PC-9 (cell line): ENCODE measurements around the gene TMEM151A. TPM values are rescaled to one million over a fixed set of nuclear protein-coding genes. Genes with fewer than 3 reads are reported as not detected.

Source experiments
- BruUV-seq: library from RNA; stranded (reverse); fragments of 400-500 nt; replicated peaks from 2 replicates; lab custom pipeline; 2021; lab: Mats Ljungman, UMichigan
- CTCF ChIA-PET: fragments of 300-600 bp; sonication (Branson Sonifier 250); formaldehyde crosslinking; loops from one replicate; lab custom pipeline; 2022; ENCODE audit warnings: antibody characterized with exemption; lab: Charles Lee
- POLR2A ChIA-PET: fragments of 300-600 bp; sonication (Branson Sonifier 250); formaldehyde crosslinking; loops from one replicate; lab custom pipeline; 2022; ENCODE audit warnings: antibody characterized with exemption; ENCODE audit not compliant: unreplicated experiment; lab: Charles Lee
- DNase-seq, 2 experiments: peaks; one replicate each; pipeline versions ENCODE4 v3.0.0 to v3.0.0-alpha.2; 2015 to 2022; ENCODE audit warnings: mixed read lengths in 1 of 2
- H2AFZ ChIP-seq: fragments of 200-600 bp; sonication (generic); 2 replicates; pipeline ENCODE4 v1.8.1; 2017; ENCODE audit warnings: antibody characterized with exemption
- H3F3A ChIP-seq: fragments of 200-600 bp; sonication (generic); 2 replicates; pipeline ENCODE4 v1.8.1; 2017; ENCODE audit warnings: antibody characterized with exemption, mild to moderate bottlenecking, low read depth; ENCODE audit not compliant: insufficient read depth
- H3K27ac ChIP-seq: fragments of 200-600 bp; sonication (generic); 2 replicates; pipeline ENCODE4 v1.6.1; 2016; ENCODE audit warnings: mixed run types
- H3K27me3 ChIP-seq: fragments of 200-600 bp; sonication (generic); 2 replicates; pipeline ENCODE4 v1.6.1; 2016; ENCODE audit warnings: low read depth, mixed run types; ENCODE audit not compliant: insufficient read depth
- H3K36me3 ChIP-seq: fragments of 200-600 bp; sonication (generic); 2 replicates; pipeline ENCODE4 v1.6.1; 2016; ENCODE audit warnings: low read depth, mixed run types
- H3K4me1 ChIP-seq: fragments of 200-600 bp; sonication (generic); replicated peaks from 2 replicates; pipeline ENCODE4 v1.6.1; 2016; ENCODE audit warnings: mixed run types; ENCODE audit not compliant: insufficient read depth
- H3K4me2 ChIP-seq: fragments of 200-600 bp; sonication (generic); 2 replicates; pipeline ENCODE4 v1.6.1; 2017; ENCODE audit warnings: mixed run types
- H3K4me3 ChIP-seq: fragments of 200-600 bp; sonication (generic); 2 replicates; pipeline ENCODE4 v1.6.1; 2016; ENCODE audit warnings: mixed run types
- H3K79me2 ChIP-seq: fragments of 200-600 bp; sonication (generic); 2 replicates; pipeline ENCODE4 v1.6.1; 2017; ENCODE audit warnings: low read depth, mixed run types
- H3K9me2 ChIP-seq: fragments of 200-600 bp; sonication (generic); 2 replicates; pipeline ENCODE4 v1.8.1; 2017; ENCODE audit warnings: mild to moderate bottlenecking; ENCODE audit not compliant: insufficient read depth
- H3K9me3 ChIP-seq: fragments of 200-600 bp; sonication (generic); 2 replicates; pipeline ENCODE4 v1.8.1; 2016; ENCODE audit warnings: low read depth; ENCODE audit not compliant: insufficient read depth
- H4K20me1 ChIP-seq: fragments of 200-600 bp; sonication (generic); 2 replicates; pipeline ENCODE4 v1.8.1; 2017; ENCODE audit not compliant: insufficient read depth
- EZH2 ChIP-seq: fragments of 200-600 bp; sonication (generic); IDR thresholded peaks from 2 replicates; pipeline ENCODE4 v1.8.0; 2017; ENCODE audit warnings: antibody characterized with exemption, low read depth
- intact Hi-C: fragments of 100-400 bp; cut with micrococcal nuclease; formaldehyde crosslinking; loops from one replicate; pipeline ENCODE4 v1.10.0; 2022; ENCODE audit not compliant: unreplicated experiment
- total RNA-seq: library from RNA; stranded (reverse); gene quantifications from 2 replicates; pipeline ENCODE4 v1.2.3, GENCODE V29; 2021
- TF ChIP-seq, protein P1 (sequence below): fragments of 200-600 bp; sonication (generic); conservative IDR thresholded peaks from 2 replicates; pipeline ENCODE4 v1.6.1; 2017; ENCODE audit warnings: mixed run types, antibody characterized with exemption, mild to moderate bottlenecking, moderate library complexity

The TMEM151A gene
- total RNA-seq, 1 experiment from 2014 or later, result 0.22 TPM

DNA sequence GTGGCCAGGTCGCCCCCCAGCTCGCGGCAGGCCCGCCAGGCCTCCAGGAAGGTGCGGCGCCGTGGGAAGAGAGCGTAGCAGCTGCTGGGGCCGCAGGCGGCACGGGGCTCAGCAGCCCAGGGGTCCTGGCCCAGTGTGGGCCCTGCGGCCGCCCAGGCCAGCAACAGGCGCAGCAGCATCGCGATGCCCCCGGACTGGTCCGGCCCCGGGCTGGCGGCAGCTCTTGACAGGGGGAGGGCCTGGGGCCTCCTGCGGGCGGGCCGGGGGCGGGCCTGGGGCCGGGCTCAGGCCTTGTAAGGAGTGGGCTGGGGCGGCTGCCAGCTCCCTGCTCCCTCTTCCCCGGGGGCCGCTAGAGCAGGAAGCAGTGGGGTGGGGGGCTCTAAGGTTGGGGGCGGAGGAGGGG lies 25.2 kb downstream of the TMEM151A start, which contains the start of gene CD248:
CD248 (minus strand) TSS at position 196 of the 403 bp plus-strand sequence; CDS start at position 179, 17 bp downstream.
- POLR2A ChIA-PET, result no interaction called here
- TF ChIP-seq, protein P1, sequence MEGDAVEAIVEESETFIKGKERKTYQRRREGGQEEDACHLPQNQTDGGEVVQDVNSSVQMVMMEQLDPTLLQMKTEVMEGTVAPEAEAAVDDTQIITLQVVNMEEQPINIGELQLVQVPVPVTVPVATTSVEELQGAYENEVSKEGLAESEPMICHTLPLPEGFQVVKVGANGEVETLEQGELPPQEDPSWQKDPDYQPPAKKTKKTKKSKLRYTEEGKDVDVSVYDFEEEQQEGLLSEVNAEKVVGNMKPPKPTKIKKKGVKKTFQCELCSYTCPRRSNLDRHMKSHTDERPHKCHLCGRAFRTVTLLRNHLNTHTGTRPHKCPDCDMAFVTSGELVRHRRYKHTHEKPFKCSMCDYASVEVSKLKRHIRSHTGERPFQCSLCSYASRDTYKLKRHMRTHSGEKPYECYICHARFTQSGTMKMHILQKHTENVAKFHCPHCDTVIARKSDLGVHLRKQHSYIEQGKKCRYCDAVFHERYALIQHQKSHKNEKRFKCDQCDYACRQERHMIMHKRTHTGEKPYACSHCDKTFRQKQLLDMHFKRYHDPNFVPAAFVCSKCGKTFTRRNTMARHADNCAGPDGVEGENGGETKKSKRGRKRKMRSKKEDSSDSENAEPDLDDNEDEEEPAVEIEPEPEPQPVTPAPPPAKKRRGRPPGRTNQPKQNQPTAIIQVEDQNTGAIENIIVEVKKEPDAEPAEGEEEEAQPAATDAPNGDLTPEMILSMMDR, result no peak
- no peak for TF ChIP-seq EZH2
- Histone ChIP-seq H3K4me3 (no peak within 1 kb of the TSS), H2AFZ (no peak within 1 kb of the TSS), H3K27me3 (peaks cover 8% of the 10 kb centered on the region; the same call in 1 of the 2 replicates), H3K9me2 (no peaks in the 10 kb centered on the region), H3K4me1 (peaks cover 16% of the 10 kb centered on the region), H3K9me3 (peaks cover 13% of the 10 kb centered on the region; the same call in 1 of the 2 replicates), H4K20me1 (no peaks in the 10 kb centered on the region), H3K27ac (no peak within 1 kb of the TSS), H3K79me2 (no peaks in the 10 kb centered on the region), H3K4me2 (no peak within 1 kb of the TSS), H3F3A (peaks cover 9% of the 10 kb centered on the region; the same call in 1 of the 2 replicates), H3K36me3 (no peaks in the 10 kb centered on the region)
- no peak for DNase-seq
- CTCF ChIA-PET, result no interaction called here
- intact Hi-C loops, result no loop called here
- BruUV-seq, result no TSS peak

DNA sequence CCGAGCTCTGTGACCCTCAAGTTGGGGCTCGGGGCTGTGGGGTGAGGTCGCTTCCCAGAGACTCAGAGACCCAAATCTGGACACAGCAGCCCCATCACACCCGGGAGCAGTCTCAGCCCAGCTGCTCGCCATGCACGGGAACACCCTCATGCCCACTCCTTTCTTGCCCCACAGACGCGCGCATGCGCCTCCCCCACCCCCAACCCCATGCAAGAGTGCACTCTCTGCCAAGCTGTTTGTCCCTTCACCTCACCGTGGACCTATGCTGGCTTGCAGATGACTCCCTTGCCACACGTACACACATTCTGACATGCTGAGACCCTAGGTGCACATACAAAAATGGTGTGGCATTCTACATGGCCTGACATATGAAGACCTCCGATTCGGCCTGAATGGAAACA lies 25.6 kb downstream of the TMEM151A start:
- Histone ChIP-seq H3K9me3 (peaks cover 13% of the 10 kb centered on the region; the same call in 1 of the 2 replicates), H2AFZ (no peak overlapping the region), H3K9me2 (no peaks in the 10 kb centered on the region), H3F3A (peaks cover 4% of the 10 kb centered on the region; the same call in 1 of the 2 replicates), H3K79me2 (no peaks in the 10 kb centered on the region), H3K4me3 (no peak overlapping the region), H4K20me1 (no peaks in the 10 kb centered on the region), H3K36me3 (no peaks in the 10 kb centered on the region), H3K27ac (no peak overlapping the region), H3K4me1 (peaks cover 16% of the 10 kb centered on the region), H3K27me3 (peaks cover 8% of the 10 kb centered on the region; the same call in 1 of the 2 replicates), H3K4me2 (no peak overlapping the region)
- BruUV-seq, result no TSS peak
- intact Hi-C loops, result no loop called here
- ChIA-PET POLR2A (interaction anchor here (0.7 kb wide), 1 partner anchor 229 kb away, joined by 6 read pairs; no protein-coding TSS in a partner anchor), CTCF (no interaction called here)
- DNase-seq, result no peak
- TF ChIP-seq, protein P1, result no peak
- TF ChIP-seq EZH2, result no peak

DNA sequence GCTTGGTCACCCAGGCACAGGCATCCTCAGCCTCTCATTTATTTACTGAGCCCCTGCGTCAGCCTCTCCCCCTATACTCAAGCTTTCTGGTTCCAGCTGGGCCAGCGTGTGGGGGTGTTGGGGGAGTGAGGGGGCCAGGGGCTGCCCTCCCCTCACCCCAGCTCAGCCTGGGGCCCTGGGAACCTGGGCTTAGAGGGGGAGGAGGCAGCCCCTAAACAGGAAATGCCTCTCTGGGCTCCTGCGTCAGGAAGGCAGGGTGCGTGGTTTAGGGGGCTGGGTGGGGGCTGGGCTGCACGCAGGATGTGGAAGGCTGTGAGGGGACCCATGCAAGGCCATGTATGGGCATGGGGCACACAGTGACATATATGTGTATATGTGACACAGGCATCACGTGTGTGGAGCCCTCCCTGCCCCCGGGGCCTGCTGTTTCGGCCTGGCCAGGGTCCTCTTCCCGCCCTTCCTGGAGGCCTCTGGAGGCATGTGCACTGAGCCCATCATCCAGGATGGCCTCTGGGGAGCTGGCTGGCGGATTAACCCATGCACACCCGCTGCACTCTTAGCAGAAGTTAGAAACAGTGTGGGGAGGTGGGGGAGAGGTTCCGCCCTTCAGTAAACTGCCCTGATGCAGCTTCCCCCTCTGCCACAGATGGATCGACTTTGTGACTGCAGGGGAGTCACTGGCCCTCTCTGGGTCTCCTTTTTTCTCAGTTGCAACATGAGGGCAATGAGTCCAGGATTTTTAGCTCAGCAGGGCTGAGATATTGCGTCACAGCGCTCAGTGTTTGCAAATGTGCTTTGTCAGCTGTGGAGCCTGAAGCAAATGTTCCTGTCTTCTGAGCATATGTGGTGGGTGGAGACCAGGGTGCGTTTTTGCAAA lies 26.3 kb downstream of the TMEM151A start:
- Histone ChIP-seq H3K9me2 (no peaks in the 10 kb centered on the region), H3K4me1 (peaks cover 15% of the 10 kb centered on the region), H3K4me3 (no peak overlapping the region), H3K4me2 (no peak overlapping the region), H2AFZ (no peak overlapping the region), H3K9me3 (peaks cover 13% of the 10 kb centered on the region; the same call in 1 of the 2 replicates), H3K27ac (no peak overlapping the region), H3K36me3 (no peaks in the 10 kb centered on the region), H3K27me3 (peaks cover 8% of the 10 kb centered on the region; the same call in 1 of the 2 replicates), H3F3A (0 out of 2 replicates have a peak, but pooled peaks cover 3% of the 10 kb centered on the region), H3K79me2 (no peaks in the 10 kb centered on the region), H4K20me1 (no peaks in the 10 kb centered on the region)
- ChIA-PET POLR2A (interaction anchor here (0.7 kb wide), 1 partner anchor 228 kb away, joined by 6 read pairs; no protein-coding TSS in a partner anchor), CTCF (no interaction called here)
- DNase-seq, result no peak
- intact Hi-C loops, result no loop called here
- BruUV-seq, result no TSS peak
- TF ChIP-seq, protein P1, result no peak
- no peak for TF ChIP-seq EZH2
